ENCODE data around the gene BLM. TPM values are rescaled to one million over a fixed set of nuclear protein-coding genes. Genes with fewer than 3 reads are reported as not detected.

The BLM gene
- total and polyA plus RNA-seq, 2 of the 8 experiments (the other 6 are each of a cell fraction or from before 2014, with no cell fraction given), result 15.2 to 46.7 TPM

- TF ChIP-seq, protein P1, sequence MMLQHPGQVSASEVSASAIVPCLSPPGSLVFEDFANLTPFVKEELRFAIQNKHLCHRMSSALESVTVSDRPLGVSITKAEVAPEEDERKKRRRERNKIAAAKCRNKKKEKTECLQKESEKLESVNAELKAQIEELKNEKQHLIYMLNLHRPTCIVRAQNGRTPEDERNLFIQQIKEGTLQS (IDR thresholded peaks at IDR 0.05; ENCODE audit: insufficient read depth, low read depth, low read length), result no peak
- TF ChIP-seq CEBPB (IDR thresholded peaks at IDR 0.05; ENCODE audit: low read depth, low read length) (no peak), BACH1 (IDR thresholded peaks at IDR 0.05; ENCODE audit: low read length) (no peak), FOSL1 (IDR thresholded peaks at IDR 0.05; ENCODE audit: insufficient read depth, low read depth, low read length) (no peak)
Measured at GRCh38 chr15:90807074-90807785, 90.1 kb downstream of the BLM start (continued).

Data from H1 (cell line).